HG03025 (cell line): Measurements from ENCODE around the gene GPR139.

Source experiments
- ATAC-seq: cut with Tn5 transposase; IDR thresholded peaks from one replicate; pipeline ENCODE4 v1.9.1; 2021; ENCODE audit warnings: mild to moderate bottlenecking, moderate library complexity; ENCODE audit not compliant: unreplicated experiment, low FRiP score

Gene GPR139

DNA sequence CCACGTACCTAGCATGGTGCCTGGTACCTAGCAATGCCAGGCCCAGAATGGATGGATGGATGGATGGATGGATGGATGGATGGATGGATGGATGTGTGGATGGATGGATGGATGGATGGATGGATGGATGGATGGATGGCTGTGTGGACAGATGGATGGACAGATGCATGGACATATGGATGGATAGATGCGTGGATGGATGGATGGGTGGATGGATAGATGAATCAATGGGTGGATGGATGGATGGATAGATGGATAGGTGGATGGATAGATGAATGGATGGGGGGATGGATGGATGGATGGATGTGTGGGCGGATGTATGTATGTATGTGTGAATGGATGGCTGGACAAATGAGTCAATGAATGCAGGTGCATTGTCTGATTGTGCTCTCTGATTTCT is 12.6 kb downstream of the GPR139 start:
- no peak for ATAC-seq

DNA sequence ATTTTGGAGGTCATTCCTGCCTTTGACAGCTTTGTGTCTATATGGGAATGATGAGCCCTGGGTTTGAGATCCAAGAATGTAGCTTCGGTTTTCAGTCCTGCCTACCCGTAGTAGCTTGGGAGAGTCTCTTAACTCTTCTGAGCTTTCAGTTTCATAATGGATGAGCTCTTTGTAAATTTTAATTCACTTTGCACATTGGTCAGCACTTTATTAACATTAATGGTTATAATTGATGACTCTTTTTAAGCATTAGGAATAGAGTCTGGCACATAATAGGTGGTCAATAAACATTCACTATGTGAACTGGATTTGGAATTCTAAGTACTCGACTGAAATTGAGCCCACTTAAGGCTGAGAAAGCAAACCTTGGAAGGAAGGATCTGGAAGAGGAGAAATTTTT is 17.3 kb downstream of the GPR139 start:
- ATAC-seq = no peak

DNA sequence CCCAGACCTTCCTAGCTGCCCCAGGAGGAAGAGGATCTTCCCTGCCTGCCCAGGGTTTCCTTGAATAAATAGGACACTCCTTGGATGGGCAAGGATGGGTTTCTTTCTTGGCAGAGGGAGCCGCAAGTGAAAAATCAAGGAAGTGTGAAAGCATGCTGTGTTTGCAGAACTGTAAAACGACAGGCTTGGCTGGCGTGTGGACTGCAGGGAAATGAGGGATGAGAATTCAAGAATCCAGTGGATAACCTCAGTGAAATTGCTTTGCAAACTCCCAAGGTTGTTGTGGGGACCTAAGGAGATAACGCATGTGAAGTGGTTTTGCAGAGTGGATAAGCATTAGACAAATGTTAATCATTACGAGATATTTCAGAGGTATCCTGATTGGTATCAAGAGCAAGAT is 20.4 kb downstream of the GPR139 start:
- no peak for ATAC-seq

DNA sequence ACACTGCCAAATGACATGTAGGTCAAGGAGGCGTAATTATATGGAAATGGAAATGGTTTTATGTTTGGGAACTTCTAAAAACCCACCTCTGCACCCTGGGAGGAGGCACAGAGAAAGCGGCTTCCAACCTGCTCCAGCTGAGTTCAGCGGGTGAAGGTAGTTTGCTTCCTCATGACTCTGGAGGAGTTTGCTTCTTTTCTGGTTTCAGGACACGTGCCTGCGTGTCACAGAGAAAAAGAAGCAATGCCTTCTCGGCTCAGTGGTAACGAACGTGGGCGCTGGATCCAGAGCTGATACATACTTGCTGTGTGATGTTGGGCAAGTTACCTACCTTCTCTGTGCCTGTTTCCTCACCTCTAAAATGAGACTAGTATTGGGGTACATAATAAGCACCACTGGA is 22.1 kb downstream of the GPR139 start:
- no peak for ATAC-seq

DNA sequence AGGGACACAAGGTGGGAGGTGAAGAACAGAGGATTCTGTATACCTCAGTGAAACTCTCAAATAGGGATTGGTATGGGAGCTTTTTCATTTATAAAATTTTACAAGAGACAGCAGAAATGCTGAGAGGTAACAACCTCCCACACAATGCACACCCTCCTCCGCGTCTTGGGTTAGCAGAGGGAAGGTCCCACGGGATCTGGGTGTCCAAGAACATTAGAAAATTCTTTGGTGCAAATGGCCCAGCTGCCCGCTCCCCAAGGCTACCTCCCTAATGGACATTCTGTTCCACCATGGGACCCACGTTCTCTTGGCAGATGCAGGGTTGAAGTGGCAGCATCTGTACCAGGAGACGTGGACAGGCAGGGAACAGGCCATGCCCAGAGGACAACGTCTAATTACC is 22.5 kb downstream of the GPR139 start:
- ATAC-seq = no peak

DNA sequence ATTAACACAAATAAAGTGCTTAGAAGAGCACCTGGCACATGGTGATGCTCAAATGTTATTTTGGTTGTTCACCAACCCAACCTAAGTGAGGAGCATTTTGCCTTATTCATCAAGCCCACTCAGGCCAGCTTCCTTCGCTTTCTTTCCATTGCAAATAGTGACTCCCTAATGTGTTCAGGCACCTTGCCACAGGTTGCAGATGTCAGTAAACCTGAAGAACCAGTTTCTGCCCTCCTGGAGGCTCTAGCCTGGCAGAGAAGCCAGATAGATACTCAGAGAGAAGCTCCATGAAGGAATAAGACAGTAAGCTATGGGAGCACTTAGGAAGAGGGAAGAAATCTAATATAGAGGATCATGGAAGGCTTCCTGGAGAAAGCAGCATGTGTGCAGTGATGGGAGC is 23.9 kb downstream of the GPR139 start:
- ATAC-seq = no peak

DNA sequence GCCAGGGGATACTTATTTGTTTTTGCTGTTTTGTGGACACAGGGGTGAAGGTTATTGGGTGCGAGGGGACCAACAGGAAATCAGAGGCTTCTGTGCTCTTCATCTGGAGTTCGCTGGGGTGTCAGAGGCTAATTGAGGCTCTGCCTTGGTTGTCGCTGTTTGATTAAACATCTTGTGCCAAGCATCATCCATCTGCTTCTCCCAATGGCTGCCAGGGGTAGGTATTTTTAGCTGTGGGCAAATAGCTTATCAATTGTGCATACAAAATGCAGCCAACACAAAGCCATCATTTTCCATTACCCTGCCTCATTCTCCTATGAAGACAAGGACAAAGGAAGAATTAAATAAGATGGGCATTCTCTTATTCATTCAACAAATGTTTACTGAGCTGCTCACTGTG is 27.8 kb downstream of the GPR139 start:
- no peak for ATAC-seq

DNA sequence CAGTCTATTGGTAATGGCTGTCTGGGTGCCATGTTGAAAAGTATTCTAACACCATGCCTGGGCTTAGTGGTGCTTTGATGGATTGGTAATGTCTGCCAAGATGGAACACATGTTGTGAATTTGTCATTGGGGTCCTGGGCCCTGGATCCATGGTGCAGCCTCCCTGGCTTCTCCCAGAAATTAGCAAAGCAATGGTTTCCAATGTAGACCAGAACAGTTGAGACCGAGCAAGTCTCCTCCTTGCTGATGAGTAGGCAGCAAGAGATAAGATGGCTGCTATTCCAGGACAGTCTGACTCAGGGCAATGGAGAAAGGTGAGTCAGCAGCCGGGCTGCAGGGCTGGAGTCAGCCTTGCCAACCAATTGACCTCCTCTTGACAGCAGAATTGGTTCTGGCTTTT is 30.8 kb downstream of the GPR139 start:
- no peak for ATAC-seq

DNA sequence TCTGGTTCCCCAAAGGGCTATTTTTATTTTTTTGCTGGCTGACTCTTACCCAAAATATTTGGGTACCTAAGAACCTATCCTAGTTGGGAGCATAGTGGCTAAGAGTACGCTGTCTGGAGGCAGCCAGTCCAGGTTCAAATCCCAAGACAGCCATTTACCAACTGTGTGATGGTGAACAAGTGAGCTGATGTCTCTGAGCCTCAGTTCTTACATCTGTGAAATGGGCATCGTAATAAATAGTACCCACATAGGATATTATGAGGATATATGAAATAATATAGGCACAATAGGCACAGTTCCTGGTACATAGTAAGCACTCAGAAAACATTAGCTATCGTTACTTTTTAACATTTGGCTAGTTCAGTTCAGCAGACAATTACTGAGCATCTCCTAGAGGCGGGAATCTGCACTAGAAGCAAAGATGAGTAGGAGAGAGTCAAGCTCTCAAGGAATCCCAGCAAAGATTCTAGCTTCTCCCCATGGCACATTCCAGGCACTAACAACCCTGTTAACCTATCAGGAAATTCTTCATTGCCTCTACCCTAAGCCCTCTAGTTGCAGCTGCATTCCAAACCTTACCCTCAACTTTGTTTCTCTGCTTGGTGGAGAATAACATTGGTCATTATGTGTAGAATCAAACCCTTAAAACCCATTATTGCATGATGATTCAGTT is 31.6 kb downstream of the GPR139 start:
- ATAC-seq = no peak

DNA sequence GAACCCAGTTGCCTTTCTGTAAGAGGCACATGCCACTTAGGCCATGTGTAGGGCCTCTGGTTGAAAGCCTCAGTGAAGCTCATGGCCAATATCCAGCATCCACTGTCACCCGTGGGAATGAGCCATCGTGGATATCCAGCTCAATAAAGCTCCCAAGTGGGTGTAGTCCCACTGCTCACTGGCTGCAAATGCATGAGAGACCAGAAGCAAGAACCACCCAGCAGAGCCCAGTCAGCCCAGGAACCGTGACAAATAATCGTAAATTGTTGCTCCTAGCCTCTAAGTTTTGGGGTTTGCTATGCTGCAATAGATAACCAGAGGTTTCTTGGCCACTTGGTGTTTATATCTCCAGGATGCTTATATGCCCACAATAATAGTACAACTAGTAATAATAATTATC is 33.7 kb downstream of the GPR139 start:
- no peak for ATAC-seq

DNA sequence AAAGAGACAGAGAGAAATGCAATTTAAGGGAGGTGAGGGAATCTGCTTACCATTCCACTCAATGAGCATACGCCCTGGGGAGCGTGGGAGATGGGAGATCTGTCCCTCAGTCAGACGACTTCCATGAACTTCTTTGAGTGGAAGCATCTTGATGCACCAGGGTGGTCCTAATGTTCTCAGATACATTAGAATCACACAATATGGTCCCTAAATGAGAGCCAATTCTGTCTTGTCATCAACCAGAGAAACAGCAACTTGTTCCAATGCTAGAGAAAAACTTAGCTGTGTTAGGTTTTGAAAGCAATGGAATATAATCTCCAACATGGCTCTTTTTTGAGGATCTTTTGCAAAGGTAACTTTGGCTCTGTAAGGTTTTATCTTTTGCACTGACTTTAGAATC is 44.1 kb downstream of the GPR139 start:
- ATAC-seq = no peak

DNA sequence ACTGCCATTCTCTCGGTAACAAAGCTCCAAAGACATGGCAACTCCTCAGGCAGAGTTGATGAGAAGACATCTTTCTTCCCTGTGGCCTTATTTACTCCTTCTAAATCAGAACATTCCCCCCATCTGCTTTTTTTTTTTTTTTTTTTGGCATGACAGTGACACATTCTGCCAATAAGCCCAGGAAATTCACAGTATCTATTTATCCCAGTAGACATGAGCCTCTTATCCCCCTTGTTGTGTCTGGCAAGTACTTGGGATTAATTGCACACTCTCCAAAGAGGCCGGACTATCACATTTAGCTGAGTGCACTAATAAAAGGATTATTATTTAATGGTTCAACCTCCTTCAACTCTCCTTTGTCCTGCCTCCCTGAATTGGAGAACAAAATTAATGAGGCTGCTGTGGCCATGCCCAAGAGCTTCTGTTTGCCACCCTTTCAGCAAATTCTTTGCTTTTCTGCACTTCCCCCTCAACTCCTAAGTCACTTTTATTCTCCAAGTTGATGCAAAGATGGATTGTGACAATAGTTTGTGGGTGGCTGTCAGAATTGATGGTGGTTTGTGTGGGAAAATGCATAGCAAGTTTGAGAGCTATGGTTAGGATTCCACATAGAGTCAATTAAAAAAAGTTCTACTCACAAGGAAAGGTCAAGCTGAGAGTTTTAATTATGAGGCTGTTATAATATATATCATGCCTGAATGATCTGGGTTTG is 47.2 kb downstream of the GPR139 start:
- no peak for ATAC-seq

DNA sequence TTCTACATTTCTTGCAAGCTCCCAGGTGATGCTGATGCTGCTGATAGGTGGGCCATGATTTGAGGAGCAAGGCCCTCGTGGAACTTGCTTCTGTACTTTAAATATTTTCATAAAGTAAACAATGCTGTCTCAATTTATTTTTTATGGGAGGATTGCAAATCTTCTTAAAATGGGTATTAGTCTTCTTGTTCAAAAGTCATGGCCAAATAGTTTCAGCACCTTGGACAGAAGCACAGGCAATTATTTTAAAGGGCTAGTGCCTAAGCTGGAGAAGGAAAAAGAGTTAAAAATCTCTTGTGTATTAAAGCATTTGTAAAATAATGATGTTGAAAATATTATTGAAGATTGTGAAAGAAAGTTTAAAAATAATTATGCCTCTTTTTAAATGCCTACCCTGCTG is 50.5 kb downstream of the GPR139 start:
- no peak for ATAC-seq

DNA sequence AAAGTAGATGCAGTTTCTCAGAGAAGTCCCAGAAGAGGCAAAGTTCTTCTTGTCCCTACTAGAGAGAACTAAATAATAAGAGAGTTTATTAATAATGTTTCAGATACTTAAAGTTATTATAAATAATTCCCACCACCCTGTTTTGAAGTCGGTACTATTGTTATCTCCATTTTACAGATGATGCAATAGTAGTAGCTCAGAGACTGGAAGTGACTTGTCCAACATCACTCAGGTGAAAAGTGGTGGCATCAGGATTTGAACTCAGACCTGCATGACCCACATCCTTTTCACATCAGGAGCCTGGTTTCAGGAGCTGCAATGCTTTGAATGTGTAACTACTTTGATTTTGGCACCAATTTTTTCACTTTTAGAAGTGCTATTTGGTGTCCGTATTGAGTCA is 52.7 kb downstream of the GPR139 start:
- no peak for ATAC-seq

DNA sequence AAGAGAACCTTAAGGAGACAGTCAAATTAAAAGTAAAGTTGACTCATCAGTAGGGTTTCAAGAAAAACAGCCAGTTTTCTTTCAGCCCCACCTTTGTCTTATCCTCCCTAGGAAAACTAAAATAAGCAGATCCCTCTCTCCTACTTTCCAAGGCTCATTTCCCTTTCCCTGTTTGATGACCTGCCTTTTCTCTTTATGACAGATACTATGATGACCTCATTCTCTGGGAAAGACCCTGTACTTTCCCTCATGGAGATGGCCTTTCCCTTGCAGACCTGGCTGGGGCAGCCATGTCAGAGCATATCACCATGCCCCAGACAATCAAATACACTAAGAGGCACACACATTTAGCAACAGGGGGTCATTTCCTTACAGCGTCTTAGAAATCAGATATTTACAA is 53.6 kb downstream of the GPR139 start:
- no peak for ATAC-seq

DNA sequence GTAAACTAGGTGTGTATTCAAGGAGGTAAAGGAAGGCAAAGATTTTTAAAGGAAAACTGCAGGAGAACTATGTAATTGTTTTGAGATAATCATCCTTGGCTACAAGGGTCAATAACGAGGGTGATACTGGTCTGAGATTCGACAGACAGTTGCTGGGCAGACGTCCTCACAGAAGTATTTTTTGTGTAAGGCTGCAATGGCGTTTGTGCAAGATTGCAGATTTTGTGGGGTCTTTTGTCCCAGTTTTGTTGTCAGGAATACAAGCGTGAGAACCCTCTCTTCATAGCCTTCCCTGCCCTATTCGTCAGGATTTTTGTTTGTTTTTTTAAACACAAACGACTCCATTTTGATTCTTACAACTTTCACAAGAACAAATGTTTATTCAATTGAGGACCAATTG is 57.5 kb downstream of the GPR139 start:
- no peak for ATAC-seq

DNA sequence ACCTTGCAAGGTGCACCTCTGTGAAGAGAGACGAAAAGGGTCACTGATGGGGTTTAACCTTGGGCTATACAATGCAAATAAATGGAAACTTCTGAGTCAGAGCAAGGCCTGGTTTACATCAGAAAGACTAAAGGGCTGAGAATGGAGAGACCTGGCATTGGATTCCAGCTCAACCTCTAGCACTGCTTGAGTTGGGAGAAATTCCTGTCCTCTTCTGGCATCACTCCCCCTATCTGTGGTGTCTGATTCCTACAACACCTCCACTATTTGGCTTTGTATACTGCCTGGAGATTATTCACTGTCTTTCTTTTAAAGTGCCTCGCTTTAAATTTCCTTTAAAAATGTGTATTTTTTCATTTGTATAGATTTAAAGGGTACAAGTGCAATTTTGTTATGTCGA is 68.8 kb downstream of the GPR139 start:
- ATAC-seq = no peak

DNA sequence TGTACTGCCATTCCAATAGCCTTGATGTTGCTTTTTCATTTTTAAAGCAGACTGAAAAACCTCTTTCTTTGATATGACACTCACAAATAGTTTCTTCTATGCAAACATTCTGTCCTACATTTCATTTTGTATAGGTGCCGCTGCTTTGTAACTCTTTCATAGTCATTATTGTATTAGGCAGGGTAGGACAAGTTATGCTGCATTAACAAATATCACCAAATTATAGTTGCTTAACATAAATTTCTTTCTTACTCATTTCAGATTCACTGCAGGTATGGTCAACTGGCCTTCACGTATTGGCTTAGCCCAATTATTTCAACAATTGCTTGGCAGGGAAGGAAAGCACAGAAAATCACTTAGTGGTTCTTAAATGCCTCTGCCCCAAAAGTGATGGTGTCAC is 70.8 kb downstream of the GPR139 start:
- no peak for ATAC-seq

DNA sequence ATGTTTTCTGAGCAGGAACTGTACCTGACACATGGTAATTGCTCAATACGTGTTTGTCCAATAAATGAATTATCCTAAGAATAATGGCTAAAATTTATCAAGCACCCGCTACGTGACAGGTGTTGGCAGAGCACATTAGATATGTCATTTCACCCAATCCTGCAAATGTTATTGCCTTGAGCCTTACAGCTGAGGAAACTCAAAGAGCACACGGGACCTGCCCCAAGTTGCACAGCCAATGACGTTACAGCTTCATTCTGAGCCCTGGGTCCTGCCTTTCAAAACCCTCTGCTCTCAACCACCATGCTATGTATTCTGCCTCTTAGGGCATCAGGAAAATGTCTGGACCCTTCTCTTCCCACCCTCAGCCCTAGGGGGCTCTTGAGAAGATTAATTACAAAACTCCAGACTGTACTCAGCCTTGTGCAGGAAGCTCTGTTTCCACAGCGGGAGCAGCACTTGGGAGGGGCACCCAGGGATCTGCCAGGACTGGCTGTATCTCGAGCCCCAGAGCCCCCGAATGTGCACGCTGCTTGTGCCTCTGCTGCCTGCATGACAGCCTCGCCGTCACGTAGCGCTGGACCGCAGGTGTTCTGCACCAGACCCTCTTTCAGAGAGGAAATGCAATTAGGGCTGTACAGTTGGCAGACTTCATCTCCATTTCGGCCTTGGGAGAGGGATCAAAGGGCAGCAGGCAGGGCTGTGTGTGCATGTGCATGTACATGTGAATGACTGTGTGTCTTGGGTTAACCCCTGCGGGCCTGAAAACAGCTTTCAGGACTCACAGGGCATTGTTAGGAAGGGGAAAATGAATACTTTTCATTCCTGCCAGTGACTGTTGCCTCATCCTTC is 71.6 kb downstream of the GPR139 start:
- ATAC-seq = no peak

DNA sequence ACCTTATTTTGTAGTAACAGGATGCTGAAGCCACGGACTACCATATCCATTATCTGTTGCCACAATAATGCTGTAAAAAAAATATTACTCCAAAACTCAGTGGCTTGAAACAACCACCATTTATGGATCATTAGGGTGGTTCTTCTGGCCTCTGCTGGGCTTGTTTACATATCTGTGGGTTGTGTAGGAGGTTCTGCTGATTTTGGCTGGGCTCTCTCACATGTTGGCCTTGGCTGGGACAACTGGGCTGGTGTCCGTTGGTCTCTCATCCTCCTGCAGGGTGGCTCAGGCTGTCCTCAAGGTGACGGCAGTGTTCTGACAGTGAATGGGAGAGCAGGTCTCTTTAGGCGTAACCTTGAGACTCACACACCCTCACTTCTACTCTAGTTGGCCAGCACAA is 76.0 kb downstream of the GPR139 start:
- no peak for ATAC-seq

DNA sequence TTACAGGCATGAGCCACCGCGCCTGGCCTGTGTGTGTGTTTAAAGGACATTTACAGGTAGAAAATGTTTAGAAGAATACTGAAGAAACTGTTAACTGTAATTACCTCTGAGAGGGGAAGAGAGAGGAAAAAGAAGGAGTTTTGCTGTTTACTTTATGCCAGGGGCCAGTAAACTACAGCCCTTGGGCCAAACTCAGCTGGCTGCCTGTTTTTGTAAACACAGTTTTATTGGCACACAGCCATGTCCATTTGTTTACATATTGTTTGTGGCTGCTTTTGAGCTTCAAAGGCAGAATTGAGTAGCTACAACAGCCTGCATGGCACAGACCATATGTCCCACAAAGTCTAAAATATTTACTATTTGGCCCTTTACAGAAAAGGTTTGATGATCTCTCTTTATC is 76.4 kb downstream of the GPR139 start:
- ATAC-seq = no peak
